Heart left ventricle (tissue), 13 donors: ENCODE measurements around the gene DNPEP.

ENCODE experiments used
- POLR2A ChIP-seq, 2 donors: fragments of 450-650 bp; IDR thresholded peaks; one replicate each; pipeline ENCODE4 v1.6.1; 2017; ENCODE audit warnings: antibody characterized with exemption in 2 of 2, mild to moderate bottlenecking in 2 of 2, moderate library complexity in 2 of 2
- TF ChIP-seq, protein P1 (sequence below), 12 donors: fragments of 200-600 bp; sonication (generic) in 4 of 12; IDR thresholded peaks; one replicate each; pipeline versions ENCODE4 v1.5.0 to v1.8.0; 2018 to 2022; ENCODE audit warnings: antibody characterized with exemption in 12 of 12, mild to moderate bottlenecking in 5 of 12
- donor health status: ischemic (EF 13 %, LVEDD 7.1; RV severe dilation, severe dysfunction).
- donor health status: DM: no; HTN: yes; CAD: no.
- donor health status: DM: no; HTN: no; CAD: no.
- donor health status: ischemic (EF 25% LVEDD 6.9; RV normal size, moderate dysfunction).
- donor health status: ischemic (EF 25% LVEDD 5.7; RV mildly dilated, moderate dysfunction).
- donor health status: ischemic (EF 35%, LVEDD 5.7; RV mildly dilated, moderate dysfunction).
- donor health status: nonischemic (EF 11% LVEDD 7.7; RV severe dilation, severe dysfunction).
- donor health status: DM: yes; HTN: yes; CAD: no.
- donor health status: PGD.
- donor health status: ischemic (EF 29% LVEDD 5.4; RV normal size, mild dysfunction).
- donor health status: nonischemic (EF 23%, LVEDD 6.1; RV moderate dilation, normal function).

DNA sequence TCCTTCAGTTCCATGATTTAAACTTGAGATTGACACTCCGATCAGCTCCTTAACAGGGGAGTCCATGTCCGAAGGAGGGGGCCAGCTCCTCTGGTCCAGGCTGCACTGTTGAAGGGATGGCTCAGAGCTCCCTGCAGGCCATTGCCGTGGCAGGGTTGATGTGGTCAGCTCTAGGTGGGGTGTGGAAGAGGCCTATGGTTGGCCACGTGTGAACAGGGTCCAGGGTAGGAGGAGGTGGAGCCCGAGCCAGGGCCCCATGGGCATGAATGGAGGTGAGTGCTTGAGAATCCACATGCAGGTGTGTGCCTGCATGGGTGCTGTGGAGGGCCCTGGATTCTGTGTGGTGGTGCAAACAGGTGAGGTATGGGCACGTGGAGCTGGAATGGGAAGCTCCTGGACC, 48.0 kb upstream of the DNPEP start:
- TF ChIP-seq, protein P1, sequence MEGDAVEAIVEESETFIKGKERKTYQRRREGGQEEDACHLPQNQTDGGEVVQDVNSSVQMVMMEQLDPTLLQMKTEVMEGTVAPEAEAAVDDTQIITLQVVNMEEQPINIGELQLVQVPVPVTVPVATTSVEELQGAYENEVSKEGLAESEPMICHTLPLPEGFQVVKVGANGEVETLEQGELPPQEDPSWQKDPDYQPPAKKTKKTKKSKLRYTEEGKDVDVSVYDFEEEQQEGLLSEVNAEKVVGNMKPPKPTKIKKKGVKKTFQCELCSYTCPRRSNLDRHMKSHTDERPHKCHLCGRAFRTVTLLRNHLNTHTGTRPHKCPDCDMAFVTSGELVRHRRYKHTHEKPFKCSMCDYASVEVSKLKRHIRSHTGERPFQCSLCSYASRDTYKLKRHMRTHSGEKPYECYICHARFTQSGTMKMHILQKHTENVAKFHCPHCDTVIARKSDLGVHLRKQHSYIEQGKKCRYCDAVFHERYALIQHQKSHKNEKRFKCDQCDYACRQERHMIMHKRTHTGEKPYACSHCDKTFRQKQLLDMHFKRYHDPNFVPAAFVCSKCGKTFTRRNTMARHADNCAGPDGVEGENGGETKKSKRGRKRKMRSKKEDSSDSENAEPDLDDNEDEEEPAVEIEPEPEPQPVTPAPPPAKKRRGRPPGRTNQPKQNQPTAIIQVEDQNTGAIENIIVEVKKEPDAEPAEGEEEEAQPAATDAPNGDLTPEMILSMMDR (IDR thresholded peaks at IDR 0.05) = no peak
- TF ChIP-seq POLR2A (IDR thresholded peaks at IDR 0.05) = no peak
